Stimulated activated CD4-positive, alpha-beta T cell treated with anti-CD3 and anti-CD28 coated beads, Interleukin-15, amount 100 ng/mL, for 24 hours (primary cell): ENCODE results near the gene FGD3.
A peak's percentile ranks its signal among the peaks of the same experiment; 100 is the strongest.

Experiments used
- DNase-seq: peaks from one replicate; pipeline ENCODE4 v3.0.0-alpha.2; 2020

Gene FGD3

GRCh38 chr9:93058355-93059010 is 111.2 kb downstream of the FGD3 start, which contains the start of gene SUSD3:
Gene SUSD3, plus strand, starts transcription at chr9:93058701. Its CDS starts 42 bp downstream, at chr9:93058743.
- DNase-seq, result peak; percentile 78

- DNase-seq, result peak; percentile 45
Measured at GRCh38 chr9:93059011-93059714, 111.8 kb downstream of the FGD3 start.

- no peak for DNase-seq
Measured at GRCh38 chr9:93059715-93060578, 112.6 kb downstream of the FGD3 start.

- DNase-seq, result no peak
Measured at GRCh38 chr9:93060746-93061259, 113.5 kb downstream of the FGD3 start.

GRCh38 chr9:93061260-93061751 is 114.0 kb downstream of the FGD3 start:
- no peak for DNase-seq

- DNase-seq, result peak; percentile 43
Measured at GRCh38 chr9:93061791-93062763, 114.8 kb downstream of the FGD3 start.

- peak; percentile 93 for DNase-seq
Measured at GRCh38 chr9:93064392-93065134, 117.2 kb downstream of the FGD3 start.

- no peak for DNase-seq
Measured at GRCh38 chr9:93065135-93065720, 117.9 kb downstream of the FGD3 start.

- no peak for DNase-seq
Measured at GRCh38 chr9:93066978-93067603, 119.8 kb downstream of the FGD3 start.

- DNase-seq, result no peak
Measured at GRCh38 chr9:93068956-93069355, 121.6 kb downstream of the FGD3 start.

- no peak for DNase-seq
Measured at GRCh38 chr9:93071464-93071863, 124.1 kb downstream of the FGD3 start.

- no peak for DNase-seq
Measured at GRCh38 chr9:93072383-93072795, 125.1 kb downstream of the FGD3 start.

- DNase-seq, result no peak
Measured at GRCh38 chr9:93076101-93076791, 128.9 kb downstream of the FGD3 start.

GRCh38 chr9:93076792-93077128 is 129.4 kb downstream of the FGD3 start:
- DNase-seq, result no peak

- DNase-seq, result no peak
Measured at GRCh38 chr9:93077367-93077766, 130.0 kb downstream of the FGD3 start.

GRCh38 chr9:93077811-93078210 is 130.5 kb downstream of the FGD3 start:
- no peak for DNase-seq

GRCh38 chr9:93079371-93079770 is 132.0 kb downstream of the FGD3 start:
- no peak for DNase-seq

- DNase-seq, result no peak
Measured at GRCh38 chr9:93080406-93080805, 133.1 kb downstream of the FGD3 start.

- DNase-seq, result no peak
Measured at GRCh38 chr9:93081081-93081529, 133.8 kb downstream of the FGD3 start.

GRCh38 chr9:93081931-93082330 is 134.6 kb downstream of the FGD3 start:
- DNase-seq, result no peak
